Measurements from ENCODE around the gene STX17. TPM values are rescaled to one million over a fixed set of nuclear protein-coding genes. Genes with fewer than 3 reads are reported as not detected.

The STX17 gene
- total and polyA plus RNA-seq, 2 donors (not counting 3 experiments of a cell fraction or from before 2014, with no cell fraction given), result 5.3 to 17.6 TPM

DNA sequence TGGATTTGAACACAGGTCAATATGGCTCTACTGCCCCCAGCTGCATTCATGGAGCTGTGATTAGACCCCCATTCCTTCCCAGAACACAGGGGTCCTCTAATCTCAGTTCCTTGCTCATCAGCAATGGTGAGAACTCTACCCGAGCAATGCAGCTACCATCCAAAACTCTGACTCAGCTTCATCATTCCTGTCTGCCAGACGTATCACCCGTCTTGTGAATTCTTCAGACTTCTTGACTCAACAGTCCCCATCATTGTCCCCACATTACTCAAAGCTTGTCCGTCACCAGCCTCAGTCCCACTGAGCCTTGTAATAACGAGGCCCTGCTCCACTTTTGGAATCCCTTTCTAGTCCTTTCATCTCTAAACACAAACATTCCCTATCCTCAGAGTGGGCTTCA lies 36.3 kb upstream of the STX17 start:
- CTCF ChIA-PET, result interaction anchor here (0.6 to 1.1 kb wide), 3 partner anchors 9 to 554 kb away, joined by 3 to 5 read pairs (median 3); no protein-coding TSS in a partner anchor
- H2AFZ ChIP-seq (ENCODE audit: low read depth, low read length), result no peak overlapping the region

More for the DNA sequence above, 36.3 kb upstream of the STX17 start:
- no peaks in the 10 kb centered on the region for H4K20me1 ChIP-seq (replicated peaks; ENCODE audit: control insufficient read depth, extremely low read depth, insufficient read depth, low read length)
- FAIRE-seq (no peak), DNase-seq (ENCODE audit: low read depth, low spot score) (no peak)
- no peaks in the 10 kb centered on the region for H3K9me3 ChIP-seq (replicated peaks; ENCODE audit: control insufficient read depth, insufficient read depth, low read length)
- TF ChIP-seq GATA2 (IDR thresholded peaks at IDR 0.05; ENCODE audit: insufficient read depth, insufficient read length, low read depth, low read length) (no peak), MYC (IDR thresholded peaks at IDR 0.05; ENCODE audit: low read depth, low read length) (no peak), POLR2AphosphoS5 (IDR thresholded peaks at IDR 0.05; ENCODE audit: insufficient read depth, low read depth, low read length) (no peak), FOS (IDR thresholded peaks at IDR 0.05; ENCODE audit: borderline replicate concordance, insufficient read depth, low read length) (no peak), JUN (IDR thresholded peaks at IDR 0.05; ENCODE audit: borderline replicate concordance, insufficient read depth, insufficient read length, low read depth) (no peak), EZH2 (IDR thresholded peaks at IDR 0.05; ENCODE audit: borderline replicate concordance, low read depth, low read length, severe bottlenecking) (no peak), POLR2A (IDR thresholded peaks at IDR 0.05; ENCODE audit: low read depth, low read length) (no peak)
- TF ChIP-seq, protein P1, sequence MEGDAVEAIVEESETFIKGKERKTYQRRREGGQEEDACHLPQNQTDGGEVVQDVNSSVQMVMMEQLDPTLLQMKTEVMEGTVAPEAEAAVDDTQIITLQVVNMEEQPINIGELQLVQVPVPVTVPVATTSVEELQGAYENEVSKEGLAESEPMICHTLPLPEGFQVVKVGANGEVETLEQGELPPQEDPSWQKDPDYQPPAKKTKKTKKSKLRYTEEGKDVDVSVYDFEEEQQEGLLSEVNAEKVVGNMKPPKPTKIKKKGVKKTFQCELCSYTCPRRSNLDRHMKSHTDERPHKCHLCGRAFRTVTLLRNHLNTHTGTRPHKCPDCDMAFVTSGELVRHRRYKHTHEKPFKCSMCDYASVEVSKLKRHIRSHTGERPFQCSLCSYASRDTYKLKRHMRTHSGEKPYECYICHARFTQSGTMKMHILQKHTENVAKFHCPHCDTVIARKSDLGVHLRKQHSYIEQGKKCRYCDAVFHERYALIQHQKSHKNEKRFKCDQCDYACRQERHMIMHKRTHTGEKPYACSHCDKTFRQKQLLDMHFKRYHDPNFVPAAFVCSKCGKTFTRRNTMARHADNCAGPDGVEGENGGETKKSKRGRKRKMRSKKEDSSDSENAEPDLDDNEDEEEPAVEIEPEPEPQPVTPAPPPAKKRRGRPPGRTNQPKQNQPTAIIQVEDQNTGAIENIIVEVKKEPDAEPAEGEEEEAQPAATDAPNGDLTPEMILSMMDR (IDR thresholded peaks at IDR 0.05; ENCODE audit: extremely low read depth in 1 of 2, insufficient read depth in 1 of 2, low read depth in 1 of 2, low read length in 2 of 2), result no peak
- TF ChIP-seq, protein P2, sequence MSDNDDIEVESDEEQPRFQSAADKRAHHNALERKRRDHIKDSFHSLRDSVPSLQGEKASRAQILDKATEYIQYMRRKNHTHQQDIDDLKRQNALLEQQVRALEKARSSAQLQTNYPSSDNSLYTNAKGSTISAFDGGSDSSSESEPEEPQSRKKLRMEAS (IDR thresholded peaks at IDR 0.05; ENCODE audit: insufficient read depth, insufficient read length), result no peak
- H3K4me2 ChIP-seq (ENCODE audit: insufficient read depth, low read length), result no peak overlapping the region
- no peak overlapping the region for H3K9ac ChIP-seq (replicated peaks; ENCODE audit: extremely low read depth, insufficient read depth, low read length)
- no peaks in the 10 kb centered on the region for H3K79me2 ChIP-seq (ENCODE audit: control insufficient read depth, insufficient read depth, low read length)
- dilution Hi-C loops (cut with MboI; ENCODE audit: extremely low pct_ligation_motif_present, low sequenced_read_pairs), result no loop called here
- no TSS peak for BruUV-seq (replicated peaks)
- intact Hi-C loops (cut with micrococcal nuclease), result no loop called here
- H3K27ac ChIP-seq (ENCODE audit: insufficient read depth, low read depth, low read length), result no peak overlapping the region
- POLR2A ChIA-PET, result no interaction called here
- no peaks in the 10 kb centered on the region for H3K9me1 ChIP-seq (replicated peaks; ENCODE audit: control insufficient read depth, extremely low read depth, insufficient read depth, low read length)
- no peaks in the 10 kb centered on the region for H3K36me3 ChIP-seq (ENCODE audit: control insufficient read depth in 2 of 2, extremely low read depth in 1 of 2, insufficient read depth in 2 of 2, low read length in 2 of 2)
- H3K27me3 ChIP-seq (ENCODE audit: control insufficient read depth in 2 of 2, insufficient read depth in 2 of 2, low read length in 2 of 2), result peaks cover 0 to 4% of the 10 kb centered on the region in 2 experiments
- H3K4me3 ChIP-seq (replicated peaks in 1 of 3; ENCODE audit: insufficient read depth in 1 of 3, low read depth in 1 of 3, low read length in 3 of 3), result no peak overlapping the region
- no peaks in the 10 kb centered on the region for H3K4me1 ChIP-seq (ENCODE audit: control insufficient read depth, extremely low read depth, insufficient read depth, low read length)
